Measurements from ENCODE around the gene SLC22A4.

DNA sequence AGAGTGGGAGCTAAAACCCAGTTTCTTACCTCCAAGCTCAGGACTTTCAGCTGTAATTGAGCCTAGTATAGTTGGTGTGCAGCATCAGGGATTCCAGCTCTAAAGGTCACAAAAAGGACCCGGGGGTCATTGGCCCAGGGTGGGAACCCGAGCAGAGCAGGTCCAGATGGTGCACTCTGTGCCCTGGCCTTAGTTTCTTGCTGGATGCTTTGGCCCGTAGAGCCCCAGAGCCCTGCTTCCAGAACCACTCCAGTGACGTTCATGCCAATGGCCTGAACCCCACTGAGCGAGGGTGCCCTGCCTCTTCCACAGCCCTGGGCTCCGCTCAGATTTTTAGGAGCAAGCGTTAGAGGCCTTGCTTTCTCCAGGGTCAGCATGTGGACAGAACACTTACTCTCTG, 83.5 kb downstream of the SLC22A4 start:
- TF ChIP-seq, protein P1, sequence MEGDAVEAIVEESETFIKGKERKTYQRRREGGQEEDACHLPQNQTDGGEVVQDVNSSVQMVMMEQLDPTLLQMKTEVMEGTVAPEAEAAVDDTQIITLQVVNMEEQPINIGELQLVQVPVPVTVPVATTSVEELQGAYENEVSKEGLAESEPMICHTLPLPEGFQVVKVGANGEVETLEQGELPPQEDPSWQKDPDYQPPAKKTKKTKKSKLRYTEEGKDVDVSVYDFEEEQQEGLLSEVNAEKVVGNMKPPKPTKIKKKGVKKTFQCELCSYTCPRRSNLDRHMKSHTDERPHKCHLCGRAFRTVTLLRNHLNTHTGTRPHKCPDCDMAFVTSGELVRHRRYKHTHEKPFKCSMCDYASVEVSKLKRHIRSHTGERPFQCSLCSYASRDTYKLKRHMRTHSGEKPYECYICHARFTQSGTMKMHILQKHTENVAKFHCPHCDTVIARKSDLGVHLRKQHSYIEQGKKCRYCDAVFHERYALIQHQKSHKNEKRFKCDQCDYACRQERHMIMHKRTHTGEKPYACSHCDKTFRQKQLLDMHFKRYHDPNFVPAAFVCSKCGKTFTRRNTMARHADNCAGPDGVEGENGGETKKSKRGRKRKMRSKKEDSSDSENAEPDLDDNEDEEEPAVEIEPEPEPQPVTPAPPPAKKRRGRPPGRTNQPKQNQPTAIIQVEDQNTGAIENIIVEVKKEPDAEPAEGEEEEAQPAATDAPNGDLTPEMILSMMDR (IDR thresholded peaks at IDR 0.05), result no peak
- TF ChIP-seq EZH2 (IDR thresholded peaks at IDR 0.05; ENCODE audit: borderline replicate concordance, insufficient read depth, low read depth, low read length, poor library complexity, severe bottlenecking), result no peak
